Suppressor macrophage (primary cell): ENCODE data around the gene C4B.
"Not testable (repeated sequence)": the region's sequence is repeated elsewhere in the genome, so short reads cannot be mapped to it uniquely, and the experiment has no call there.

Source experiments
- DNase-seq, 4 experiments: peaks; one replicate each; pipeline ENCODE4 v3.0.0-alpha.2; 2020 to 2022

The C4B gene

DNA sequence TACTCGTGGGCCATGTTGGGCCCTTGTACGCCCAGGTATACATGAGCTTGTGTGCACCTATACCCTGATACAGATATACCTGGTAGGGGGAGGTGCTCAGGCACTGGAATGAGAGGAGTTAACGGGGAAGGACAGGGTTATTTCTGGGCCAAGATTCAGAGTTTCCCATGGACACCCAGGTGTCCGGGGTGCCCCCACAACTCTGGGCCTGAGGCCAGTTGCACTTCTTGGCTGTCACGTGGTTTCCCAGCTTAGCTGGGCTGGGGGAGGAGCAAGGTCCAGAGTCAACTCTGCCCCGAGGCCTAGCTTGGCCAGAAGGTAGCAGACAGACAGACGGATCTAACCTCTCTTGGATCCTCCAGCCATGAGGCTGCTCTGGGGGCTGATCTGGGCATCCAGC lies 32.9 kb upstream of the C4B start, which contains the start of gene C4A:
TSS of gene C4A (plus strand) at position 314 of the 400 bp plus-strand sequence. CDS start at position 365, 51 bp downstream.
- not testable (repeated sequence) for DNase-seq

DNA sequence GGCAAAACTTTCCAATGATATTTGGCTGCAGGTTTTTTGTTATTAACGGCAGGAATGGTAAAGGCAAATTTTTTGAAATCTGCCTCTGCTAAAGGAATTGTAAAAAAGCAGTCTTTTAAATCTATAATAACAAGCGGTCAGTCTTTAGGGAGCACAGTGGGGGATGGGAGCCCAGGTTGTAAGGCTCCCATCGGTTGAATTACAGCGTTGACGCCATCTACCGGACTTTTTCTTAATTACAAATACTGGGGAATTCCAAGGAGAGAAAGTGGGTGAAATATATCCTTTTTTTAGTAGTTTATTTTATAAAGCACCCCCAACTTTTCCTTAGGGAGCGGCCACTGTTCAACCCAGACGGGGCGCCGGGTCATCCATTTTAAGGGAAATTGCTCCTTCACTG lies 25.2 kb upstream of the C4B start:
- not testable (repeated sequence) for DNase-seq

DNA sequence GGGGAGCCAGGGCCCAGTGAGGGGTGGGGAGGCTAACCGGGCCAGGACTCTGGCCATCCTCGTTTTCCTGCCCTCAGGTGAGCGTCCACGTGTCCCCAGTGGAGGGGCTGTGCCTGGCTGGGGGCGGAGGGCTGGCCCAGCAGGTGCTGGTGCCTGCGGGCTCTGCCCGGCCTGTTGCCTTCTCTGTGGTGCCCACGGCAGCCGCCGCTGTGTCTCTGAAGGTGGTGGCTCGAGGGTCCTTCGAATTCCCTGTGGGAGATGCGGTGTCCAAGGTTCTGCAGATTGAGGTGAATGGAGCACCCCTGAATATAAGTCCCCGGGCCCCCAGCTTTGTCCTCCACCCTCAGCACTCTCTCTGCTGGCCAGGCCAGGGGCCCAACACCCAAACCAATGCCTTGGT lies 20.2 kb upstream of the C4B start:
- not testable (repeated sequence) for DNase-seq

DNA sequence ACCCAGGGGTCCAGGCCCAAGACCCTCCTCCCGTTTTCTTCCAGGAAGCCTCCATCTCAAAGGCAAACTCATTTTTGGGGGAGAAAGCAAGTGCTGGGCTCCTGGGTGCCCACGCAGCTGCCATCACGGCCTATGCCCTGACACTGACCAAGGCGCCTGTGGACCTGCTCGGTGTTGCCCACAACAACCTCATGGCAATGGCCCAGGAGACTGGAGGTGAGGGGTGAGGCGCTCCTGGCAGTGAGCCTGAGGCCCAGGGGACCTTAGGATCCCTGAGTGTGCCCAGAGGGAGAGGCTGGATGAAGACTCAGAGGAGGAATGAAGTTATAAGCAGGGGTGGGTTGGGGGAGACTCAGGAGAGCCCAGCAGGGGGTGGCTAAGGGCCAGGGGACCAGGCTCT lies 18.2 kb upstream of the C4B start:
- not testable (repeated sequence) for DNase-seq

DNA sequence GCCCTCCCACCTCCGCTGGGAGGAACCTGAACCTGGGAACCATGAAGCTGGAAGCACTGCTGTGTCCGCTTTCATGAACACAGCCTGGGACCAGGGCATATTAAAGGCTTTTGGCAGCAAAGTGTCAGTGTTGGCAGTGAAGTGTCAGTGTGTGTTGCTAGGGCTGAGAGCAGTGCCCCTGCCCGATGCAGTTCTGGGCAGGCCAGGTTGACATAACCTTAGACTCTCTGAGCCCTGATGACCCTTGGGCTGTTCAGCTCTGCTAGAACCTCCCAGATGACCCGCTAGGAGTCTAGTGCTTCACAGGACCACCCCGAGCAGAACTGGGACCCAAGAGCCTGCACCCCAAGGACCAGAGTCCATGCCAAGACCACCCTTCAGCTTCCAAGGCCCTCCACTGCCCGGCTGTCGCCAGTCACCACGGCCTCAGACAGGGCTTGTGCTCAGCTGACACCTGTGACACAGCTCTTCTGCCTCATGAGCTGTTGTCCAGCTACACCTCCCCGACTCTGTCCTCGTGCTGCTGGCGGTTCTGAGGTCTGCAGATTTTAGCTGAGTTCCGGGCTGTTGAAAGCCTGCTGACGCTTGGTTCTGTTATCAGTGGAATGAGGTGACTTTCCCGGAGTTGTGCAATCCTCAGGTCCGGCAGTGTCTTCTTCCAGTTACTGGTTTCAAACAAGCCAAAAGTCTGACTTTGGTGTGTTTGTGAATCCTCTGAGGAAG lies 11.9 kb upstream of the C4B start:
- DNase-seq: not testable (repeated sequence)

DNA sequence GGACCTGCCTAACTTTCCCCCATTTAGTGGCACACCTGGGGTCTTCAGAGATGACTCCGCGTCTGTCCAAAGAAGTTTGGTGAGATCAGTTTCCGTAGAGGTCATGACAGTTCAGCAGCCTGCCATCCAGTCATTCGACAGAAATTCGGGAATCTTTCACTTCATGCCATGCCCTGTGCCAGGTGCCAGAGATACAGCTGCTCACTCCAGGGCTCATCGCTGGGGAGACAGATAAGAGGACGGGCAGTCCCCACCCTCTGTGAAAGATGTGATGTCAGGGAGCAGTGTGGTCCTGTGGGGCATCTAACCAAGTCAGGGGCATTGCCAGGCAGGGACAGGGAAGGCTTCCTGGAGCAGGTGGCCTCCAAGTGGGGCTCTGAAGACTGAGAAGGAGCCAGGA lies 11.3 kb upstream of the C4B start:
- DNase-seq: not testable (repeated sequence)

DNA sequence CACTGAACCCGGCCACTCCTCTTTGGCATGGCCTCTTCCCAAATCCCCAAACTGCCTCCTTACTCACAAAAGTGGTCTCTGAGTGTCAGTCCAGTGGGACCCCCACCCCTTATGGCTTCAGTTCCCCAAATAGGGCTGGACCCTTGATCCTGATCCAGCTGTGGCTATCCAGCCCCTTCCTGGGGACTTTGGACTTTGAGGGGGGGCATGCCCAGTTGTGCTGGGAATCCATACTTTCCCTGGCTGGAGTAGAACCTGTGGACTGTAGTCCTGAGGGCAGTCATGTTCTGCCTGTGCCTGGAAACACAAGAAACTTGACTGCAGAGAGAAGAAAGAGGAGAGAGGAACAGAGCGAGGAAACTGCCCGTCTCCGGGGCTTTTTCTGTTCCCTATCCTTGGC lies 10.2 kb upstream of the C4B start:
- DNase-seq: peak in 1 of 4 experiments; percentile 2

DNA sequence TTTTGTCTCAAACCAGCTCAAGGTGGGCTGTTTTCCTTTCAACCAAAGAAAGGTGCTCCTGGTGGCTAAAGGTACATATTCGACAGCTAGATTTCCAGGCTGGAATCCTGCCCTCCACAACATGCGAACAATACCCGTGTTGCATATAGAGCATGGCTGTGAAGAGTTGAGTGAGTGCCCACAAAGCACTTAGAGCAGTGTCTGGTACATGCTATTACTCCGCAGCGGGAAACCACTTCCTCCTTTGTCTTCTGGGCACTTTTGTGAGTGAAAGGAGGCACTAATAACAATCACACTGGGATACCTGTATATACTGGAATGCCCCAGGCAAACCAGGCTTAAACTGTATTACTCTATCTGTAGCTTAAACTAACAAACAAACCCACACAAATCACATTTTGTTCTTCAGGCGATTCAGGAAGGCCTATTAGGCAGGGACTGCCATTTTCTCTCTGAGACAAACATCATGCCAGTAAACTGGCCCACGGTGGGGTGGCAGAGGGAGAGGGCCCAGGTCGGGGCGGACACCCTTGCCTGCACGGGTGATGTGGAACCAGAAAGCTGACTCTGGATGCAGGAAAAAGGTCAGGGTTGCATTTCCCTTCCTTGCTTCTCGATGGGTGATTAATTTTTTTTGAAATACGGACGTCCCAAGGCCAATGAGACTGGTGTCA lies 9.6 kb upstream of the C4B start:
- DNase-seq: not testable (repeated sequence)

DNA sequence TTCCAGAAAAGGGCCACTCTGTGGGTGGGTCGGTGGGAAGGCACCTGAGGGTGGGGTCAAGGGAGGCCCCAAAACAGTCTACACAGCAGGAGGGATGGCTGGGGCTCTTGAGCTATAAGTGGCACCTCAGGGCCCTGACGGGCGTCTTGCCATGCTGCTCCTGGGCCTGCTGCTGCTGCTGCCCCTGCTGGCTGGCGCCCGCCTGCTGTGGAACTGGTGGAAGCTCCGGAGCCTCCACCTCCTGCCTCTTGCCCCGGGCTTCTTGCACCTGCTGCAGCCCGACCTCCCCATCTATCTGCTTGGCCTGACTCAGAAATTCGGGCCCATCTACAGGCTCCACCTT lies 9.1 kb upstream of the C4B start:
- peak in 1 of 4 experiments; percentile 1 for DNase-seq

DNA sequence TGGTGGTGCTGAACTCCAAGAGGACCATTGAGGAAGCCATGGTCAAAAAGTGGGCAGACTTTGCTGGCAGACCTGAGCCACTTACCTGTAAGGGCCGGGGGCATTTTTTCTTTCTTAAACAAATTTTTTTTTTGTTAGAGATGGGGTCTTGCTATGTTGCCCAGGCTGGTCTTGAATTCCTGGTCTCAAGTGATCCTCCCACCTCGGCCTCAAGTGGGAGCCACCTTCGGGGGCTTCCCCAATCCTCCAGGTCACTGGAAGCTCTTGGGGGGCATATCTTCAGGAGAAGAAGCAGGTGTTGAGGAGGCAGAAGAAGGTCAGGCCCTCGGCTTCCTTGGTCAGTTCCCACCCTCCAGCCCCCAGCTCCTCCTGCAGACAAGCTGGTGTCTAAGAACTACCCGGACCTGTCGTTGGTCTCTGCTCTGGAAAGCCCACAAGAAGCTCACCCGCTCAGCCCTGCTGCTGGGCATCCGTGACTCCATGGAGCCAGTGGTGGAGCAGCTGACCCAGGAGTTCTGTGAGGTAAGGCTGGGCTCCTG lies 8.5 kb upstream of the C4B start:
- DNase-seq: peak in 1 of 4 experiments; percentile 1

DNA sequence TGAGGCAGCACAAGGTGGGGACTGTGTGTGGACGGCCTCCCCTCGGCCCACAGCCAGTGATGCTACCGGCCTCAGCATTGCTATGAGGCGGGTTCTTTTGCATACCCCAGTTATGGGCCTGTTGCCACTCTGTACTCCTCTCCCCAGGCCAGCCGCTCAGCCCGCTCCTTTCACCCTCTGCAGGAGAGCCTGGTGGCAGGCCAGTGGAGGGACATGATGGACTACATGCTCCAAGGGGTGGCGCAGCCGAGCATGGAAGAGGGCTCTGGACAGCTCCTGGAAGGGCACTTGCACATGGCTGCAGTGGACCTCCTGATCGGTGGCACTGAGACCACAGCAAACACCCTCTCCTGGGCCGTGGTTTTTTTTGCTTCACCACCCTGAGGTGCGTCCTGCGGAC lies 7.5 kb upstream of the C4B start:
- peak in 1 of 4 experiments; percentile 0 for DNase-seq

DNA sequence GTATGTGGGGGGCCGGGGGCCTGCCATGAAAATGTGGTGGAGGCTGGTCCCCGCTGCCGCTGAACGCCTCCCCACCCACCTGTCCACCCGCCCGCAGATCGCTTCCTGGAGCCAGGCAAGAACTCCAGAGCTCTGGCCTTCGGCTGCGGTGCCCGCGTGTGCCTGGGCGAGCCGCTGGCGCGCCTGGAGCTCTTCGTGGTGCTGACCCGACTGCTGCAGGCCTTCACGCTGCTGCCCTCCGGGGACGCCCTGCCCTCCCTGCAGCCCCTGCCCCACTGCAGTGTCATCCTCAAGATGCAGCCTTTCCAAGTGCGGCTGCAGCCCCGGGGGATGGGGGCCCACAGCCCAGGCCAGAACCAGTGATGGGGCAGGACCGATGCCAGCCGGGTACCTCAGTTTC lies 6.6 kb upstream of the C4B start:
- not testable (repeated sequence) for DNase-seq

DNA sequence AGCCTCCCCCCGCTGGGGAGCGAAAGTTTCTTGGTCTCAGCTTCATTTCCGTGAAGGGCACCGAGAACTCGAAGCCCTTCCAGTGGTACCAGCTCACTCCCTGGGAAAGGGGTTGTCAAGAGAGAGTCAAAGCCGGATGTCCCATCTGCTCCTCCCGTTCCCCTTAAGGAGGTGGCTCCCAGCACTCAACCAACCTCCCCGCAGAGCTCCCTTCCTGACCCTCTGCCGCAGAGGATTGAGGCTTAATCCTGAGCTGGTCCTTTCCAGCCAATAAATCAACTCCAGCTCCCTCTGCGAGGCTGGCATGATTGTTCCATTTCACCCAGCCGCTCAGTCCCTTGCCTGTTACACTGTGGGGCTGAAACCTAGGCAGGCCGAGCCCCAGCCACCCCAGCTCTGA lies 6.0 kb upstream of the C4B start:
- peak in 1 of 4 experiments; percentile 0 for DNase-seq

DNA sequence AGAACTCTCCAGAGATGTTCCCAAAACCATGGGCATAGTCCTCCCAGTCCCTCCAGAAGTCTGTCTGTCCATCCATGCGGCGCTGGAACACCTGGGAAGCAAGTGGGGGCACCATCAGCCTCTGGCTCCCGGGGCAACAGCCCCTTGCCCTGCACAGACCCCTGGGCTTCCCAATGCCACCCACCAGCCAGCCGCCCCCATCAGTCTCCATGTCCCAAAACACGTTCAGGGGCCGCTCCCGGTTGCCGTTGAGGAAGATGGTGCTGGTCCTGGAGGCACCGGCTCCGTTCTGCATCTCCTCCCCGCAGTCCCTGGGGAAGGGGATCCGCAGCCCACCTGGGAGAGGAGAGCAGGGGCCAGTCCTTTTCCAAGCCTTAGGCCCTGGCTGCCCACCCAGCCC lies 5.1 kb upstream of the C4B start:
- DNase-seq: not testable (repeated sequence)

DNA sequence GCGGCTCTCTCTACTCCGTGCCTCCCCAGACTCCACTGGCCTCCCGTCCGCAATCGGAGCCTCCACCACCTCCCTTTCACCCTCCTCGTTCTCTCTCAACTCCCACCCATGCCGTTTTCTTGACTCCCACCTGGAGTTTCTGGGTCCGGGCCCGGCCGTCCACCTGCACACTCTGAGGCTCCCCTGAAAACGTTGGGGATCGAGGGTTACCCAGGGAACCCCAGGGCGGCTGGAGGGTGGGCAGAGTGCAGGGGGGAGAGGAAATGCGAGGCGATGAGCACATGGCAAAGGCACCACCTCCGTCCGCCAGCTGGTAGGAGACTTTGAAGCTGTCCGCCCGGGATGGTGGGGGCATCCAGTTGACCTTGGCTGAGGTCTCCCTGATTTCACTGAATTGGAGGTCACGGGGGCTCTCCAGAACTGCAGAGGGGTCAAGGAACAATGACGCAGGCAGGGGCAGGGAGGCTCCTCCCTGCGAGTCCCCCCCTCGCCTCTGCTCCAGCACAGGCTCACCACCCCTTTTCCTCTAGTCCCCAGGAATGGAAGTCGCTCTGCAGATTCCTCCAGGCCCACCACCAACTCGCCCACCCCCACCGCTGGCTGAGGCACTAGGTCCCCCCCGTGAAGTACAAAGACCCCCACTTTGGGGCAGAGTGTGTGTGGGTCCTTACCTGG lies 3.6 kb upstream of the C4B start:
- not testable (repeated sequence) for DNase-seq

DNA sequence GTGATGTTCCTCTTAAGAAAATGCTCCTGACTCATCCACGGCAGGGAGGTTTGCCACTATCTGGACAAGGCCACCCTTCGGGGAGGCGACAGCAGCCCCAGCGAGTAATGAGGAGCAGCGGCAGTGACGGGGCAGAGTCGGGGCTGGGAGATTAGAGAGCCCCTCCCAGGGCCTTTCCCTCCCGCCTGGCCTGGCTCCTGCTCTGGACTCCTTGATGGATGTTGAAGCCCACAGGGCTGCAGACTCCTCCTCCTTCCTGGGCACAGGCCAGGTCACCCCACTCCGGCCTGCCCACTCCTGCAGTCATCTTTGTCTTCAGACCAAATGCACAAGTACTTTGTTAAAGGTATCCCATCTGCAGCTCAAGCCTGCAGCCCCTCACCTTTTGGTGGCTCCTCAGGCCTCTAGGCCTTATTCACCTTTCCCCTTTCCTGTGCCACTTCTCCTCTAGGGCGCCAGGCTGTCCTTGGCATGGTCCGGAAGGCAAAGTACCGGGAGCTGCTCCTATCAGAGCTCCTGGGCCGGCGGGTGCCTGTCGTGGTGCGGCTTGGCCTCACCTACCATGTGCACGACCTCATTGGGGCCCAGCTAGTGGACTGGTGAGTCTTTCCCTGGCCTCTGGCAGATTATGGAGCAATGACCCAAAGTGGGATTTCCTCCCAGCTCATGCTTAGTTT lies 1.5 kb upstream of the C4B start:
- not testable (repeated sequence) for DNase-seq

DNA sequence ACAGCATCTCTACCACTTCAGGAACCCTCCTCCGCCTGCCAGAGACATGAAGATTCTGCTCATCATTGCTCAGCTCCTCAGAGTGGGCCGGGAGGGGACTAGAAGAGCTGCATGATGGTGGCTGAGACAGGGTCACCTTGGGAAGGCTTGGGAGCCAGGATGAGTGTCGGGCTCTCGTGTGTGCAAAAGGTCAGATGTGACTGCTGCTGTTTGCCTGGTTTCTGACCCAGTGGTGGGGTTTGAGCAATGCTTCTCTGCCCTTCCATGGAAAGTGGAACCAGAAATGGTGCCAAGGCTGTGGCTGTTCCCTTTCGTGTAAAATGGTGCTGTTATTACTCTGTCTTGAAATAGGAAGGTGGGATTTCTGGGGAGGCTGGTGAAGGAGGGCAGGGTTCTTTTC lies 857 bp upstream of the C4B start:
- DNase-seq: not testable (repeated sequence)

DNA sequence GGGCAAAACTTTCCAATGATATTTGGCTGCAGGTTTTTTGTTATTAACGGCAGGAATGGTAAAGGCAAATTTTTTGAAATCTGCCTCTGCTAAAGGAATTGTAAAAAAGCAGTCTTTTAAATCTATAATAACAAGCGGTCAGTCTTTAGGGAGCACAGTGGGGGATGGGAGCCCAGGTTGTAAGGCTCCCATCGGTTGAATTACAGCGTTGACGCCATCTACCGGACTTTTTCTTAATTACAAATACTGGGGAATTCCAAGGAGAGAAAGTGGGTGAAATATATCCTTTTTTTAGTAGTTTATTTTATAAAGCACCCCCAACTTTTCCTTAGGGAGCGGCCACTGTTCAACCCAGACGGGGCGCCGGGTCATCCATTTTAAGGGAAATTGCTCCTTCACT lies 7.5 kb downstream of the C4B start:
- not testable (repeated sequence) for DNase-seq

DNA sequence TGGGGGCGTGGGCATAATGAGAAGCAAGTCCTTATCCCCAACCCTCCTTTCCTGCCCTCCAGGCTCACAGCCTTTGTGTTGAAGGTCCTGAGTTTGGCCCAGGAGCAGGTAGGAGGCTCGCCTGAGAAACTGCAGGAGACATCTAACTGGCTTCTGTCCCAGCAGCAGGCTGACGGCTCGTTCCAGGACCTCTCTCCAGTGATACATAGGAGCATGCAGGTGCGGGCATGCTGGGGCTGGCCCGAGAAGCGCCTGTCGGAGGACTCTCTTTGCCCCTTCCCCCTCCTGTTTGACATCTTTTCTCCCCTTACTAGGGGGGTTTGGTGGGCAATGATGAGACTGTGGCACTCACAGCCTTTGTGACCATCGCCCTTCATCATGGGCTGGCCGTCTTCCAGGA lies 14.0 kb downstream of the C4B start:
- DNase-seq: not testable (repeated sequence)

DNA sequence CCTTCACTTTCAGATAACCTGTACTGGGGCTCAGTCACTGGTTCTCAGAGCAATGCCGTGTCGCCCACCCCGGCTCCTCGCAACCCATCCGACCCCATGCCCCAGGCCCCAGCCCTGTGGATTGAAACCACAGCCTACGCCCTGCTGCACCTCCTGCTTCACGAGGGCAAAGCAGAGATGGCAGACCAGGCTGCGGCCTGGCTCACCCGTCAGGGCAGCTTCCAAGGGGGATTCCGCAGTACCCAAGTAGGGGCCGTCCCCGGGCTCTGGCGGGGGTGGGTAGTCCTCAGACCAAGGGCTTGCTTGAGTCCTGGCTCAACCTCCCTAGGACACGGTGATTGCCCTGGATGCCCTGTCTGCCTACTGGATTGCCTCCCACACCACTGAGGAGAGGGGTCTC lies 15.0 kb downstream of the C4B start:
- DNase-seq: not testable (repeated sequence)

DNA sequence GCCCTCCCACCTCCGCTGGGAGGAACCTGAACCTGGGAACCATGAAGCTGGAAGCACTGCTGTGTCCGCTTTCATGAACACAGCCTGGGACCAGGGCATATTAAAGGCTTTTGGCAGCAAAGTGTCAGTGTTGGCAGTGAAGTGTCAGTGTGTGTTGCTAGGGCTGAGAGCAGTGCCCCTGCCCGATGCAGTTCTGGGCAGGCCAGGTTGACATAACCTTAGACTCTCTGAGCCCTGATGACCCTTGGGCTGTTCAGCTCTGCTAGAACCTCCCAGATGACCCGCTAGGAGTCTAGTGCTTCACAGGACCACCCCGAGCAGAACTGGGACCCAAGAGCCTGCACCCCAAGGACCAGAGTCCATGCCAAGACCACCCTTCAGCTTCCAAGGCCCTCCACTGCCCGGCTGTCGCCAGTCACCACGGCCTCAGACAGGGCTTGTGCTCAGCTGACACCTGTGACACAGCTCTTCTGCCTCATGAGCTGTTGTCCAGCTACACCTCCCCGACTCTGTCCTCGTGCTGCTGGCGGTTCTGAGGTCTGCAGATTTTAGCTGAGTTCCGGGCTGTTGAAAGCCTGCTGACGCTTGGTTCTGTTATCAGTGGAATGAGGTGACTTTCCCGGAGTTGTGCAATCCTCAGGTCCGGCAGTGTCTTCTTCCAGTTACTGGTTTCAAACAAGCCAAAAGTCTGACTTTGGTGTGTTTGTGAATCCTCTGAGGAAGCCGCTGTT lies 20.9 kb downstream of the C4B start:
- DNase-seq: not testable (repeated sequence)

DNA sequence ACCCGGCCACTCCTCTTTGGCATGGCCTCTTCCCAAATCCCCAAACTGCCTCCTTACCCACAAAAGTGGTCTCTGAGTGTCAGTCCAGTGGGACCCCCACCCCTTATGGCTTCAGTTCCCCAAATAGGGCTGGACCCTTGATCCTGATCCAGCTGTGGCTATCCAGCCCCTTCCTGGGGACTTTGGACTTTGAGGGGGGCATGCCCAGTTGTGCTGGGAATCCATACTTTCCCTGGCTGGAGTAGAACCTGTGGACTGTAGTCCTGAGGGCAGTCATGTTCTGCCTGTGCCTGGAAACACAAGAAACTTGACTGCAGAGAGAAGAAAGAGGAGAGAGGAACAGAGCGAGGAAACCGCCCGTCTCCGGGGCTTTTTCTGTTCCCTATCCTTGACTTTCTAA lies 22.5 kb downstream of the C4B start:
- DNase-seq: not testable (repeated sequence)
